ENCODE results near the gene FIP1L1. TPM values are rescaled to one million over a fixed set of nuclear protein-coding genes. Genes with fewer than 3 reads are reported as not detected.

Gene FIP1L1
- total RNA-seq, 1 donor from 2014 or later = 56.8 TPM

GRCh38 chr4:53362093-53362492 is 15.3 kb upstream of the FIP1L1 start:
- DNase-seq = no peak
- no peak for TF ChIP-seq CTCF (IDR thresholded peaks at IDR 0.05; ENCODE audit: partially characterized antibody, unreplicated experiment)
- Mint-ChIP-seq H3K27me3 (ENCODE audit: unreplicated experiment) (peaks cover 4% of the 10 kb centered on the region), H3K27ac (ENCODE audit: unreplicated experiment) (no peak overlapping the region), H3K9me3 (ENCODE audit: unreplicated experiment) (peaks cover 4% of the 10 kb centered on the region), H3K4me3 (ENCODE audit: unreplicated experiment) (no peak overlapping the region), H3K36me3 (ENCODE audit: unreplicated experiment) (no peaks in the 10 kb centered on the region), H3K4me1 (ENCODE audit: low read depth, unreplicated experiment) (peaks cover 3% of the 10 kb centered on the region)

- H3K27me3 Mint-ChIP-seq (ENCODE audit: unreplicated experiment) = peaks cover 9% of the 10 kb centered on the region
Measured at GRCh38 chr4:53364624-53365023, 12.8 kb upstream of the FIP1L1 start.

GRCh38 chr4:53365121-53365485 is 12.3 kb upstream of the FIP1L1 start:
- no peak for TF ChIP-seq CTCF (IDR thresholded peaks at IDR 0.05; ENCODE audit: partially characterized antibody, unreplicated experiment)
- Mint-ChIP-seq H3K27me3 (ENCODE audit: unreplicated experiment) (peaks cover 9% of the 10 kb centered on the region), H3K27ac (ENCODE audit: unreplicated experiment) (peak overlapping the region; percentile 2), H3K9me3 (ENCODE audit: unreplicated experiment) (peaks cover 4% of the 10 kb centered on the region), H3K4me1 (ENCODE audit: low read depth, unreplicated experiment) (peaks cover 3% of the 10 kb centered on the region), H3K4me3 (ENCODE audit: unreplicated experiment) (peak overlapping the region; percentile 97), H3K36me3 (ENCODE audit: unreplicated experiment) (no peaks in the 10 kb centered on the region)
- no peak for DNase-seq

More at GRCh38 chr4:53364624-53365023, 12.8 kb upstream of the FIP1L1 start:
- no peak overlapping the region for H3K27ac Mint-ChIP-seq (ENCODE audit: unreplicated experiment)
- no peaks in the 10 kb centered on the region for H3K36me3 Mint-ChIP-seq (ENCODE audit: unreplicated experiment)
- TF ChIP-seq CTCF (IDR thresholded peaks at IDR 0.05; ENCODE audit: partially characterized antibody, unreplicated experiment) = no peak
- H3K4me3 Mint-ChIP-seq (ENCODE audit: unreplicated experiment) = peak overlapping the region; percentile 97
- no peak for DNase-seq
- peaks cover 3% of the 10 kb centered on the region for H3K4me1 Mint-ChIP-seq (ENCODE audit: low read depth, unreplicated experiment)
- peaks cover 4% of the 10 kb centered on the region for H3K9me3 Mint-ChIP-seq (ENCODE audit: unreplicated experiment)

GRCh38 chr4:53365486-53366300 is 11.7 kb upstream of the FIP1L1 start, which contains the start of gene SCFD2:
TSS of gene SCFD2 (minus strand) at chr4:53366061.
- Mint-ChIP-seq H3K27ac (ENCODE audit: unreplicated experiment) (peak within 1 kb of the TSS; percentile 2), H3K4me1 (ENCODE audit: low read depth, unreplicated experiment) (peaks cover 3% of the 10 kb centered on the region), H3K27me3 (ENCODE audit: unreplicated experiment) (peaks cover 9% of the 10 kb centered on the region), H3K9me3 (ENCODE audit: unreplicated experiment) (peaks cover 5% of the 10 kb centered on the region), H3K4me3 (ENCODE audit: unreplicated experiment) (peak within 1 kb of the TSS; percentile 97), H3K36me3 (ENCODE audit: unreplicated experiment) (no peaks in the 10 kb centered on the region)
- TF ChIP-seq CTCF (IDR thresholded peaks at IDR 0.05; ENCODE audit: partially characterized antibody, unreplicated experiment) = no peak
- peak; percentile 96 for DNase-seq

- Mint-ChIP-seq H3K27ac (ENCODE audit: unreplicated experiment) (peak overlapping the region; percentile 2), H3K27me3 (ENCODE audit: unreplicated experiment) (peaks cover 9% of the 10 kb centered on the region), H3K36me3 (ENCODE audit: unreplicated experiment) (no peaks in the 10 kb centered on the region), H3K9me3 (ENCODE audit: unreplicated experiment) (peaks cover 5% of the 10 kb centered on the region), H3K4me1 (ENCODE audit: low read depth, unreplicated experiment) (peaks cover 3% of the 10 kb centered on the region), H3K4me3 (ENCODE audit: unreplicated experiment) (peak overlapping the region; percentile 97)
- TF ChIP-seq CTCF (IDR thresholded peaks at IDR 0.05; ENCODE audit: partially characterized antibody, unreplicated experiment) = no peak
- DNase-seq = no peak
Measured at GRCh38 chr4:53366301-53366716, 11.1 kb upstream of the FIP1L1 start.
